AG04449 (cell line): ENCODE results near the gene PSD.

ENCODE experiments used
- CTCF ChIA-PET: fragments of 350-600 bp; formaldehyde crosslinking; extraction: SDS; loops from one replicate; lab custom pipeline; 2021; ENCODE audit warnings: antibody characterized with exemption; lab: Yijun Ruan, JAX
- POLR2A ChIA-PET: fragments of 400-600, 350-600 bp; formaldehyde crosslinking; extraction: SDS; loops from one replicate; lab custom pipeline; 2020; ENCODE audit warnings: antibody characterized with exemption, inconsistent platforms; lab: Yijun Ruan, JAX
- DNase-seq: peaks from one replicate; pipeline ENCODE4 v3.0.0-alpha.2; 2010; ENCODE audit warnings: low read depth, low spot score
- H3K4me3 ChIP-seq: 2 replicates; pipeline ENCODE4 v1.5.1; 2011; ENCODE audit warnings: low read depth, mild to moderate bottlenecking, control low read depth, low read length
- CTCF ChIP-seq: IDR thresholded peaks from one replicate; pipeline ENCODE4 v1.5.1; 2011; ENCODE audit warnings: mild to moderate bottlenecking, moderate library complexity, low read length, control low read depth, inconsistent platforms; ENCODE audit not compliant: insufficient read depth; ENCODE audit errors: missing control alignments

The PSD gene

GRCh38 chr10:102384606-102385429 lies 33.8 kb downstream of the PSD start:
- CTCF ChIA-PET: interaction anchor here (0.8 to 8.6 kb wide), 14 partner anchors 9 to 216 kb away, joined by 3 to 111 read pairs (median 4); partner anchors contain the start of gene NFKB2
- no peak overlapping the region for H3K4me3 ChIP-seq
- no peak for TF ChIP-seq CTCF
- DNase-seq: no peak
- POLR2A ChIA-PET: interaction anchor here (0.6 kb wide), 1 partner anchor 35 kb away, joined by 3 read pairs; no protein-coding TSS in a partner anchor

GRCh38 chr10:102384053-102384452 lies 34.5 kb downstream of the PSD start:
- H3K4me3 ChIP-seq: no peak overlapping the region
- no peak for DNase-seq
- ChIA-PET CTCF (interaction anchor here (0.8 to 8.6 kb wide), 9 partner anchors 10 to 215 kb away, joined by 3 to 111 read pairs (median 5); partner anchors contain the start of gene NFKB2), POLR2A (interaction anchor here (0.6 kb wide), 1 partner anchor 34 kb away, joined by 3 read pairs; no protein-coding TSS in a partner anchor)
- TF ChIP-seq CTCF: peak; percentile 26

- POLR2A ChIA-PET: no interaction called here
- CTCF ChIA-PET: interaction anchor here (1.0 to 8.6 kb wide), 4 partner anchors 13 to 201 kb away, joined by 3 to 111 read pairs (median 5); partner anchors contain the start of gene NFKB2
- TF ChIP-seq CTCF: no peak
- DNase-seq: no peak
- H3K4me3 ChIP-seq: no peak overlapping the region
Measured at GRCh38 chr10:102382871-102383270, 35.7 kb downstream of the PSD start.

- TF ChIP-seq CTCF: no peak
- POLR2A ChIA-PET: no interaction called here
- no peak overlapping the region for H3K4me3 ChIP-seq
- no peak for DNase-seq
- CTCF ChIA-PET: interaction anchor here (0.9 to 8.6 kb wide), 7 partner anchors 14 to 212 kb away, joined by 3 to 111 read pairs (median 4); partner anchors contain the start of gene NFKB2
Measured at GRCh38 chr10:102381983-102382382, 36.6 kb downstream of the PSD start.

- CTCF ChIA-PET: interaction anchor here (0.9 to 8.6 kb wide), 6 partner anchors 10 to 205 kb away, joined by 3 to 111 read pairs (median 4); partner anchors contain the start of gene NFKB2
- POLR2A ChIA-PET: no interaction called here
- TF ChIP-seq CTCF: no peak
- DNase-seq: no peak
- H3K4me3 ChIP-seq: no peak overlapping the region
Measured at GRCh38 chr10:102379383-102379782, 39.2 kb downstream of the PSD start.

- POLR2A ChIA-PET: interaction anchor here (0.6 kb wide), 1 partner anchor 168 kb away, joined by 3 read pairs; no protein-coding TSS in a partner anchor
- TF ChIP-seq CTCF: no peak
- DNase-seq: no peak
- no peak overlapping the region for H3K4me3 ChIP-seq
- CTCF ChIA-PET: interaction anchor here (0.8 to 2.8 kb wide), 4 partner anchors 10 to 24 kb away, joined by 3 to 10 read pairs (median 4); no protein-coding TSS in a partner anchor
Measured at GRCh38 chr10:102376901-102377300, 41.7 kb downstream of the PSD start.
